ENCODE results near the gene C2orf76.

DNA sequence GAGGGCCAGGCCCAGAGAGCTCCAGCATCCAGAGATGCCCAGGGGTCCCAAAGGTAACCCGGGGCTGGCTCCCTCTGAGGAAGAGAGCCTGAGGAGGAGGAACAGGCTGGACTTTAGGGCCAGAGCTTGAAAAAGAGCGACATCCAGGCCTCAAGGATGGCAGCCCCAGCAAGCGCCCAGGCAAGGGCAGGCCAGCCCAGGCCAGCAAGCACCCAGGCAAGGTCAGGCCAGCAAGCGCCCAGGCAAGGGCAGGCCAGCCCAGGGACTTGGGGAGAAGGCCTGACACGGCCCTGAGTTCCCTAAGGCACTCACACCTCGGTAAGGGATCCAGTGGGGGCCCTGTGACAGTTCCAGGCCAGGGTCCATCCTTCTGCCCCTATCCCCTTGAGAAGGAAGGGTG is 30.6 kb upstream of the C2orf76 start:
- TF ChIP-seq SREBF2 (IDR thresholded peaks at IDR 0.05; ENCODE audit: low read length) (no peak), KAT2A (conservative IDR thresholded peaks at IDR 0.05; ENCODE audit: control insufficient read depth, low read depth, low read length) (no peak), YY1 (IDR thresholded peaks at IDR 0.05; ENCODE audit: low read depth, low read length) (no peak), DPF2 (IDR thresholded peaks at IDR 0.05) (no peak), ZBED1 (IDR thresholded peaks at IDR 0.05; ENCODE audit: borderline replicate concordance) (no peak), ETV6 (conservative IDR thresholded peaks at IDR 0.05 in 1 of 2, IDR thresholded peaks at IDR 0.05 in 1 of 2; ENCODE audit: borderline replicate concordance in 1 of 2, low read depth in 1 of 2) (no peak), RAD21 (IDR thresholded peaks at IDR 0.05; ENCODE audit: insufficient read depth, low read depth, low read length) (no peak)
- TF ChIP-seq, protein P1, sequence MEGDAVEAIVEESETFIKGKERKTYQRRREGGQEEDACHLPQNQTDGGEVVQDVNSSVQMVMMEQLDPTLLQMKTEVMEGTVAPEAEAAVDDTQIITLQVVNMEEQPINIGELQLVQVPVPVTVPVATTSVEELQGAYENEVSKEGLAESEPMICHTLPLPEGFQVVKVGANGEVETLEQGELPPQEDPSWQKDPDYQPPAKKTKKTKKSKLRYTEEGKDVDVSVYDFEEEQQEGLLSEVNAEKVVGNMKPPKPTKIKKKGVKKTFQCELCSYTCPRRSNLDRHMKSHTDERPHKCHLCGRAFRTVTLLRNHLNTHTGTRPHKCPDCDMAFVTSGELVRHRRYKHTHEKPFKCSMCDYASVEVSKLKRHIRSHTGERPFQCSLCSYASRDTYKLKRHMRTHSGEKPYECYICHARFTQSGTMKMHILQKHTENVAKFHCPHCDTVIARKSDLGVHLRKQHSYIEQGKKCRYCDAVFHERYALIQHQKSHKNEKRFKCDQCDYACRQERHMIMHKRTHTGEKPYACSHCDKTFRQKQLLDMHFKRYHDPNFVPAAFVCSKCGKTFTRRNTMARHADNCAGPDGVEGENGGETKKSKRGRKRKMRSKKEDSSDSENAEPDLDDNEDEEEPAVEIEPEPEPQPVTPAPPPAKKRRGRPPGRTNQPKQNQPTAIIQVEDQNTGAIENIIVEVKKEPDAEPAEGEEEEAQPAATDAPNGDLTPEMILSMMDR (IDR thresholded peaks at IDR 0.05 in 2 of 3, conservative IDR thresholded peaks at IDR 0.05 in 1 of 3; ENCODE audit: control insufficient read depth in 2 of 3, extremely low read depth in 1 of 3, insufficient read depth in 1 of 3, low read depth in 3 of 3, low read length in 3 of 3): no peak
- TF ChIP-seq, protein P2, sequence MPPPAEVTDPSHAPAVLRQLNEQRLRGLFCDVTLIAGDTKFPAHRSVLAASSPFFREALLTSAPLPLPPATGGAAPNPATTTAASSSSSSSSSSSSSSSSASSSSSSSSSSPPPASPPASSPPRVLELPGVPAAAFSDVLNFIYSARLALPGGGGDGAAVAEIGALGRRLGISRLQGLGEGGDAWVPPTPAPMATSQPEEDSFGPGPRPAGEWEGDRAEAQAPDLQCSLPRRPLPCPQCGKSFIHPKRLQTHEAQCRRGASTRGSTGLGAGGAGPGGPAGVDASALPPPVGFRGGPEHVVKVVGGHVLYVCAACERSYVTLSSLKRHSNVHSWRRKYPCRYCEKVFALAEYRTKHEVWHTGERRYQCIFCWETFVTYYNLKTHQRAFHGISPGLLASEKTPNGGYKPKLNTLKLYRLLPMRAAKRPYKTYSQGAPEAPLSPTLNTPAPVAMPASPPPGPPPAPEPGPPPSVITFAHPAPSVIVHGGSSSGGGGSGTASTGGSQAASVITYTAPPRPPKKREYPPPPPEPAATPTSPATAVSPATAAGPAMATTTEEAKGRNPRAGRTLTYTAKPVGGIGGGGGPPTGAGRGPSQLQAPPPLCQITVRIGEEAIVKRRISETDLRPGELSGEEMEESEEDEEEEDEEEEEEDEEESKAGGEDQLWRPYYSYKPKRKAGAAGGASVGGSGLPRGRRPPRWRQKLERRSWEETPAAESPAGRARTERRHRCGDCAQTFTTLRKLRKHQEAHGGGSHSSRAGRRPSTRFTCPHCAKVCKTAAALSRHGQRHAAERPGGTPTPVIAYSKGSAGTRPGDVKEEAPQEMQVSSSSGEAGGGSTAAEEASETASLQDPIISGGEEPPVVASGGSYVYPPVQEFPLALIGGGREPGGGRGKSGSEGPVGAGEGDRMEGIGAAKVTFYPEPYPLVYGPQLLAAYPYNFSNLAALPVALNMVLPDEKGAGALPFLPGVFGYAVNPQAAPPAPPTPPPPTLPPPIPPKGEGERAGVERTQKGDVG (CRISPR knock-in tag; IDR thresholded peaks at IDR 0.05): no peak

Data from GM12878 (cell line).